B cell (primary cell): Measurements from ENCODE around the gene NOVA1. TPM values are rescaled to one million over a fixed set of nuclear protein-coding genes. Genes with fewer than 3 reads are reported as not detected.

Experiments
- ATAC-seq: fragments of 200-7000 bp; cut with Tn5 transposase; one replicate; pipeline ENCODE4 v1.10.0; 2021; ENCODE audit warnings: low read depth, mild to moderate bottlenecking, moderate number of reproducible peaks, moderate library complexity
- CTCF ChIA-PET: fragments of 350-600 bp; sonication (Branson Sonifier 250); formaldehyde crosslinking; loops from one replicate; lab custom pipeline; 2021; ENCODE audit warnings: antibody characterized with exemption, inconsistent platforms; lab: Charles Lee
- POLR2A ChIA-PET: fragments of 350-600 bp; sonication (Branson Sonifier 250); formaldehyde crosslinking; loops from one replicate; lab custom pipeline; 2021; ENCODE audit warnings: antibody characterized with exemption; lab: Charles Lee
- DNase-seq: peaks from one replicate; pipeline ENCODE4 v3.0.0; 2013
- H2AFZ ChIP-seq: 2 replicates; pipeline ENCODE4 v1.6.1; 2012; ENCODE audit warnings: mild to moderate bottlenecking, low read depth, low read length; ENCODE audit not compliant: insufficient read depth, poor library complexity, severe bottlenecking
- H3K27ac ChIP-seq, 2 donors: 1 replicate in 1 of 2; 2 replicates in 1 of 2; pipeline ENCODE4 v1.5.1; 2012 to 2013; ENCODE audit warnings: low read length in 2 of 2, mild to moderate bottlenecking in 2 of 2, moderate library complexity in 1 of 2
- H3K27me3 ChIP-seq, 4 experiments: fragments of 200-600 bp in 1 of 4; sonication (generic) in 1 of 4; replicated peaks in 1 of 4; 1 replicate in 2 of 4; 2 replicates in 2 of 4; pipeline versions ENCODE4 v1.6.1 to v1.7.0; 2013 to 2016; ENCODE audit warnings: low read length in 3 of 4, mild to moderate bottlenecking in 2 of 4, mixed read lengths in 1 of 4, moderate library complexity in 1 of 4; ENCODE audit not compliant: insufficient read depth in 4 of 4, control insufficient read depth in 3 of 4; ENCODE audit errors: control extremely low read depth in 1 of 4
- H3K36me3 ChIP-seq, 2 experiments: replicated peaks in 1 of 2; 1 replicate in 1 of 2; 2 replicates in 1 of 2; pipeline versions ENCODE4 v1.6.1 to v1.7.1; 2013; ENCODE audit warnings: low read length in 1 of 2; ENCODE audit not compliant: insufficient read depth in 2 of 2, control insufficient read depth in 1 of 2; ENCODE audit errors: control extremely low read depth in 1 of 2, extremely low read depth in 1 of 2
- H3K4me1 ChIP-seq, 2 donors: fragments of 200-600 bp in 1 of 2; sonication (generic) in 1 of 2; 1 replicate in 1 of 2; 2 replicates in 1 of 2; pipeline versions ENCODE4 v1.5.1 to v1.6.1; 2013 to 2017; ENCODE audit warnings: low read length in 2 of 2; ENCODE audit not compliant: control insufficient read depth in 2 of 2, insufficient read depth in 2 of 2
- H3K4me2 ChIP-seq: replicated peaks from 2 replicates; pipeline ENCODE3; 2012; ENCODE audit warnings: mild to moderate bottlenecking, low read depth, low read length; ENCODE audit not compliant: poor library complexity, severe bottlenecking
- H3K4me3 ChIP-seq, 5 experiments: fragments of 200-600 bp in 1 of 5; sonication (generic) in 1 of 5; 1 replicate in 3 of 5; 2 replicates in 2 of 5; pipeline versions ENCODE4 v1.5.1 to v1.7.0; 2011 to 2016; ENCODE audit warnings: low read length in 4 of 5, mild to moderate bottlenecking in 4 of 5, low read depth in 2 of 5, control low read depth in 1 of 5, moderate library complexity in 1 of 5; ENCODE audit not compliant: insufficient read depth in 1 of 5; ENCODE audit errors: control extremely low read depth in 1 of 5, extremely low read depth in 1 of 5
- H3K79me2 ChIP-seq: fragments of 200-600 bp; sonication (generic); one replicate; pipeline ENCODE4 v1.6.0; 2016; ENCODE audit warnings: low read length; ENCODE audit not compliant: control insufficient read depth, insufficient read depth
- H3K9ac ChIP-seq: fragments of 200-600 bp; sonication (generic); 2 replicates; pipeline ENCODE4 v1.6.1; 2017; ENCODE audit warnings: mild to moderate bottlenecking, low read length, moderate library complexity
- H3K9me3 ChIP-seq, 3 donors: one replicate each; pipeline versions ENCODE4 v1.6.1 to v1.7.1; 2013; ENCODE audit warnings: low read length in 2 of 3; ENCODE audit not compliant: control insufficient read depth in 2 of 3, insufficient read depth in 1 of 3; ENCODE audit errors: control extremely low read depth in 1 of 3
- H4K20me1 ChIP-seq: 2 replicates; pipeline ENCODE4 v1.6.0; 2012; ENCODE audit warnings: mild to moderate bottlenecking, low read length; ENCODE audit not compliant: insufficient read depth, control insufficient read depth, poor library complexity, severe bottlenecking
- H3K27ac Mint-ChIP-seq: one replicate; pipeline ENCODE4 v1.8.0; 2021; ENCODE audit warnings: mixed read lengths
- H3K27me3 Mint-ChIP-seq: one replicate; pipeline ENCODE4 v1.8.0; 2021; ENCODE audit warnings: mixed read lengths
- H3K4me1 Mint-ChIP-seq: one replicate; pipeline ENCODE4 v1.8.0; 2021; ENCODE audit warnings: mixed read lengths
- H3K4me3 Mint-ChIP-seq: one replicate; pipeline ENCODE4 v1.8.0; 2021; ENCODE audit warnings: mixed read lengths
- H3K9me3 Mint-ChIP-seq: one replicate; pipeline ENCODE4 v1.8.0; 2022; ENCODE audit warnings: mixed read lengths; ENCODE audit not compliant: insufficient read depth
- CTCF ChIP-seq: fragments of 200-600 bp; IDR thresholded peaks from one replicate; pipeline ENCODE4 v1.8.0; 2022; ENCODE audit warnings: antibody characterized with exemption, mild to moderate bottlenecking
- EZH2 ChIP-seq: IDR thresholded peaks from 2 replicates; pipeline ENCODE4 v1.6.1; 2012; ENCODE audit warnings: borderline replicate concordance, low read depth, mild to moderate bottlenecking, moderate library complexity, low read length; ENCODE audit not compliant: insufficient read depth, poor library complexity, severe bottlenecking
- WGBS: methylation state at CpG from one replicate; pipeline ENCODE4 v1.1.5; 2013; ENCODE audit warnings: missing lambda C conversion rate; ENCODE audit not compliant: insufficient coverage; 5-methylcytosine and 5-hydroxymethylcytosine counted together
- intact Hi-C: fragments of 100-400 bp; cut with micrococcal nuclease; formaldehyde crosslinking; loops from one replicate; pipeline ENCODE4 v1.10.0; 2022
- polyA plus RNA-seq: library from polyadenylated mRNA; depleted of rRNA; stranded (reverse); fragments of >200 nt; gene quantifications from 2 replicates; pipeline ENCODE4 v1.2.3, GENCODE V29; 2012
- total RNA-seq, 2 donors: library from RNA; stranded (reverse); fragments of 120-200 nt in 1 of 2; gene quantifications; 1 replicate in 1 of 2; 2 replicates in 1 of 2; pipeline versions ENCODE4 v1.2.3 to v1.2.4, GENCODE V29; 2013 to 2022

NOVA1 gene
- total and polyA plus RNA-seq, 2 donors (not counting 1 experiment from before 2014, with no cell fraction given) = not detected

- Histone ChIP-seq H3K36me3 (no peaks in the 10 kb centered on the region), H2AFZ (no peak overlapping the region), H3K27me3 (no peaks in the 10 kb centered on the region), H3K4me2 (no peak overlapping the region), H3K4me1 (no peaks in the 10 kb centered on the region), H4K20me1 (no peaks in the 10 kb centered on the region), H3K27ac (no peak overlapping the region), H3K9ac (no peak overlapping the region), H3K4me3 (no peak overlapping the region), H3K79me2 (no peaks in the 10 kb centered on the region), H3K9me3 (peaks cover 0 to 3% (median 0%) of the 10 kb centered on the region in 3 donors)
- no peak for TF ChIP-seq CTCF
- no peak for TF ChIP-seq EZH2
- H3K9me3 Mint-ChIP-seq = peaks cover 4% of the 10 kb centered on the region
- no peaks in the 10 kb centered on the region for H3K27me3 Mint-ChIP-seq
- no peak overlapping the region for H3K4me3 Mint-ChIP-seq
- ChIA-PET POLR2A (no interaction called here), CTCF (no interaction called here)
- DNase-seq = no peak
- intact Hi-C loops = no loop called here
- 67% methylated on average over 3 of the region's 3 CpGs for WGBS
- H3K27ac Mint-ChIP-seq = no peak overlapping the region
- no peaks in the 10 kb centered on the region for H3K4me1 Mint-ChIP-seq
- ATAC-seq = no peak
Measured at GRCh38 chr14:26444822-26445221, 153.0 kb downstream of the NOVA1 start.

GRCh38 chr14:26443654-26444053, 154.2 kb downstream of the NOVA1 start:
- H3K4me3 ChIP-seq = no peak overlapping the region
- Mint-ChIP-seq H3K27ac (no peak overlapping the region), H3K4me1 (no peaks in the 10 kb centered on the region), H3K4me3 (no peak overlapping the region), H3K9me3 (peaks cover 4% of the 10 kb centered on the region), H3K27me3 (no peaks in the 10 kb centered on the region)
- TF ChIP-seq CTCF (no peak), EZH2 (no peak)
- H3K36me3 ChIP-seq = no peaks in the 10 kb centered on the region
- H3K27ac ChIP-seq = no peak overlapping the region
- H3K9me3 ChIP-seq = peaks cover 0 to 3% (median 0%) of the 10 kb centered on the region in 3 donors
- no CpG with 5 or more reads among the region's 2 CpGs for WGBS
- ChIA-PET POLR2A (no interaction called here), CTCF (no interaction called here)
- H3K9ac ChIP-seq = no peak overlapping the region
- H3K79me2 ChIP-seq = no peaks in the 10 kb centered on the region
- DNase-seq = no peak
- H2AFZ ChIP-seq = no peak overlapping the region
- intact Hi-C loops = no loop called here
- H3K4me2 ChIP-seq = no peak overlapping the region
- no peaks in the 10 kb centered on the region for H4K20me1 ChIP-seq
- no peaks in the 10 kb centered on the region for H3K27me3 ChIP-seq
- ATAC-seq = no peak
- H3K4me1 ChIP-seq = no peaks in the 10 kb centered on the region
